Measurements from ENCODE around the gene MAST4. TPM values are rescaled to one million over a fixed set of nuclear protein-coding genes. Genes with fewer than 3 reads are reported as not detected.

Gene MAST4
- total and polyA plus RNA-seq, 2 donors (not counting 1 experiment from before 2014, with no cell fraction given): 2.5 to 57.1 TPM

DNA sequence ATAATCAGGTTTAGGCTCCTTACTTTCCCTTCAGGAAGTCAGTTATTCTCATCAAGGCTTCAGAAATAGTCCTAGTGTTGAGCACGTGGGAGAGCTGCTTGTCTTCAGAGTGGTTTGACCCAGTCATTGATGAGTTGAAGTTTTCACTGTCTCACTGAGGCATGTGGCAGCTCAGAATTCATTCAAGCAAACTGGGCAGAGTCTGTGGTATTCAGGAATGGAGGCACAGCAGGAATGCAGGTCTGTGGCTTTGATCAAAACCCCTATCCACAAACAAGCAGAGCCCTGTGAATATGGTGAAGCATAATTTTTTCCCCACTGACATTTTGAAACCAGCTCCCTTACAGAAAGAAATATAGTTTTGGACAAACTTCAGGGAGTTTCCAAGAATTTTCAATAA, 393.1 kb downstream of the MAST4 start:
- H3K4me3 Mint-ChIP-seq: no peak overlapping the region
- peaks cover 0 to 2% of the 10 kb centered on the region in 2 donors for H3K4me1 ChIP-seq (ENCODE audit: control insufficient read depth in 2 of 2, insufficient read depth in 2 of 2, low read length in 2 of 2)
- H4K20me1 ChIP-seq (ENCODE audit: control insufficient read depth, insufficient read depth, low read length, poor library complexity, severe bottlenecking): no peaks in the 10 kb centered on the region
- no peak for TF ChIP-seq EZH2 (IDR thresholded peaks at IDR 0.05; ENCODE audit: borderline replicate concordance, insufficient read depth, low read depth, low read length, poor library complexity, severe bottlenecking)
- TF ChIP-seq, protein P1, sequence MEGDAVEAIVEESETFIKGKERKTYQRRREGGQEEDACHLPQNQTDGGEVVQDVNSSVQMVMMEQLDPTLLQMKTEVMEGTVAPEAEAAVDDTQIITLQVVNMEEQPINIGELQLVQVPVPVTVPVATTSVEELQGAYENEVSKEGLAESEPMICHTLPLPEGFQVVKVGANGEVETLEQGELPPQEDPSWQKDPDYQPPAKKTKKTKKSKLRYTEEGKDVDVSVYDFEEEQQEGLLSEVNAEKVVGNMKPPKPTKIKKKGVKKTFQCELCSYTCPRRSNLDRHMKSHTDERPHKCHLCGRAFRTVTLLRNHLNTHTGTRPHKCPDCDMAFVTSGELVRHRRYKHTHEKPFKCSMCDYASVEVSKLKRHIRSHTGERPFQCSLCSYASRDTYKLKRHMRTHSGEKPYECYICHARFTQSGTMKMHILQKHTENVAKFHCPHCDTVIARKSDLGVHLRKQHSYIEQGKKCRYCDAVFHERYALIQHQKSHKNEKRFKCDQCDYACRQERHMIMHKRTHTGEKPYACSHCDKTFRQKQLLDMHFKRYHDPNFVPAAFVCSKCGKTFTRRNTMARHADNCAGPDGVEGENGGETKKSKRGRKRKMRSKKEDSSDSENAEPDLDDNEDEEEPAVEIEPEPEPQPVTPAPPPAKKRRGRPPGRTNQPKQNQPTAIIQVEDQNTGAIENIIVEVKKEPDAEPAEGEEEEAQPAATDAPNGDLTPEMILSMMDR (IDR thresholded peaks at IDR 0.05): no peak
- no peaks in the 10 kb centered on the region for H3K9me3 Mint-ChIP-seq (ENCODE audit: insufficient read depth)
- no peak overlapping the region for H3K9ac ChIP-seq (ENCODE audit: low read length)
- H3K4me3 ChIP-seq (ENCODE audit: control extremely low read depth in 1 of 5, extremely low read depth in 1 of 5, insufficient read depth in 1 of 5, low read depth in 2 of 5, low read length in 4 of 5): no peak overlapping the region
- H3K4me2 ChIP-seq (replicated peaks; ENCODE audit: low read depth, low read length, poor library complexity, severe bottlenecking): no peak overlapping the region
- H2AFZ ChIP-seq (ENCODE audit: insufficient read depth, low read depth, low read length, poor library complexity, severe bottlenecking): no peak overlapping the region
- no peaks in the 10 kb centered on the region for H3K79me2 ChIP-seq (ENCODE audit: control insufficient read depth, insufficient read depth, low read length)
- ChIA-PET POLR2A (no interaction called here), CTCF (interaction anchor here (0.9 to 2.5 kb wide), 7 partner anchors 13 to 681 kb away, joined by 3 to 11 read pairs (median 3); no protein-coding TSS in a partner anchor)
- H3K27me3 Mint-ChIP-seq: no peaks in the 10 kb centered on the region
- ATAC-seq (ENCODE audit: low read depth) (no peak), DNase-seq (no peak)
- peaks cover 2% of the 10 kb centered on the region for H3K4me1 Mint-ChIP-seq
- H3K27ac Mint-ChIP-seq: no peak overlapping the region
- WGBS (ENCODE audit: insufficient coverage): 0% methylated on average over 1 of the region's 1 CpG
- H3K9me3 ChIP-seq (ENCODE audit: control extremely low read depth in 1 of 3, control insufficient read depth in 2 of 3, insufficient read depth in 1 of 3, low read length in 2 of 3): no peaks in the 10 kb centered on the region
- H3K36me3 ChIP-seq (replicated peaks in 1 of 2; ENCODE audit: control extremely low read depth in 1 of 2, control insufficient read depth in 1 of 2, extremely low read depth in 1 of 2, insufficient read depth in 2 of 2, low read length in 1 of 2): no peaks in the 10 kb centered on the region
- intact Hi-C loops (cut with micrococcal nuclease): loop anchor here (2.0 kb wide), 1 partner anchor 16 kb away; no protein-coding TSS in a partner anchor
- H3K27me3 ChIP-seq (replicated peaks in 1 of 4; ENCODE audit: control extremely low read depth in 1 of 4, control insufficient read depth in 3 of 4, insufficient read depth in 4 of 4, low read length in 3 of 4): no peaks in the 10 kb centered on the region
- H3K27ac ChIP-seq (ENCODE audit: low read length in 2 of 2): no peak overlapping the region

DNA sequence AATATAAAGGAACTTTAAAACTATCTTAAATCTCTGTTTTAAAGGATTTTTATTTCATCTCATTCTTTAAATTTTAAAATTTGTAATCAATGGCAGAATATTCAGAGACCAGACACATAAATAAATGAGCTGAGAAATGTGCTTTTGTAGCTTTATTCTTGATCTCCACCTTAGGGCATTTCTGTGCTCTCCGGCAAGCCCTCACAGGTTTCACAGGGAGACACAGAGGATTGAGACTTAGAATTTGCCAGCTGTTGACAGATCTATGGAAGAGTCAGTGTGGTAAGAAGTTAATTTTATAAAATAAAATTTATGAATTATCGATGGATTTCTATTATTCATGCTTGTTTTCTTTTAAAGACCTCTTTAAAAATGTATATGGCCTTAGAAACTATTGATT, 393.6 kb downstream of the MAST4 start:
- Histone ChIP-seq H3K4me1 (ENCODE audit: control insufficient read depth in 2 of 2, insufficient read depth in 2 of 2, low read length in 2 of 2) (peaks cover 0 to 2% of the 10 kb centered on the region in 2 donors), H3K9ac (ENCODE audit: low read length) (no peak overlapping the region), H3K4me2 (replicated peaks; ENCODE audit: low read depth, low read length, poor library complexity, severe bottlenecking) (no peak overlapping the region), H4K20me1 (ENCODE audit: control insufficient read depth, insufficient read depth, low read length, poor library complexity, severe bottlenecking) (no peaks in the 10 kb centered on the region), H3K36me3 (replicated peaks in 1 of 2; ENCODE audit: control extremely low read depth in 1 of 2, control insufficient read depth in 1 of 2, extremely low read depth in 1 of 2, insufficient read depth in 2 of 2, low read length in 1 of 2) (no peaks in the 10 kb centered on the region), H3K4me3 (ENCODE audit: control extremely low read depth in 1 of 5, extremely low read depth in 1 of 5, insufficient read depth in 1 of 5, low read depth in 2 of 5, low read length in 4 of 5) (no peak overlapping the region), H3K9me3 (ENCODE audit: control extremely low read depth in 1 of 3, control insufficient read depth in 2 of 3, insufficient read depth in 1 of 3, low read length in 2 of 3) (no peaks in the 10 kb centered on the region), H3K27ac (ENCODE audit: low read length in 2 of 2) (no peak overlapping the region), H3K79me2 (ENCODE audit: control insufficient read depth, insufficient read depth, low read length) (no peaks in the 10 kb centered on the region), H3K27me3 (replicated peaks in 1 of 4; ENCODE audit: control extremely low read depth in 1 of 4, control insufficient read depth in 3 of 4, insufficient read depth in 4 of 4, low read length in 3 of 4) (no peaks in the 10 kb centered on the region), H2AFZ (ENCODE audit: insufficient read depth, low read depth, low read length, poor library complexity, severe bottlenecking) (no peak overlapping the region)
- 100% methylated on average over 1 of the region's 2 CpGs for WGBS (ENCODE audit: insufficient coverage)
- no peak for ATAC-seq (ENCODE audit: low read depth)
- intact Hi-C loops (cut with micrococcal nuclease): loop anchor here (2.0 kb wide), 1 partner anchor 15 kb away; no protein-coding TSS in a partner anchor
- Mint-ChIP-seq H3K9me3 (ENCODE audit: insufficient read depth) (no peaks in the 10 kb centered on the region), H3K27me3 (no peaks in the 10 kb centered on the region), H3K4me1 (peaks cover 2% of the 10 kb centered on the region), H3K27ac (no peak overlapping the region), H3K4me3 (no peak overlapping the region)
- no peak for DNase-seq
- ChIA-PET CTCF (interaction anchor here (0.9 to 1.3 kb wide), 4 partner anchors 13 to 219 kb away, joined by 3 to 4 read pairs (median 3); no protein-coding TSS in a partner anchor), POLR2A (no interaction called here)
- TF ChIP-seq, protein P1 (IDR thresholded peaks at IDR 0.05): no peak
- TF ChIP-seq EZH2 (IDR thresholded peaks at IDR 0.05; ENCODE audit: borderline replicate concordance, insufficient read depth, low read depth, low read length, poor library complexity, severe bottlenecking): no peak

Data from B cell (primary cell).